ENCODE data around the gene HLX. TPM values are rescaled to one million over a fixed set of nuclear protein-coding genes. Genes with fewer than 3 reads are reported as not detected.

HLX gene
- total and polyA plus RNA-seq, 11 donors: 3.3 to 14.8 (median 6.7) TPM

DNA sequence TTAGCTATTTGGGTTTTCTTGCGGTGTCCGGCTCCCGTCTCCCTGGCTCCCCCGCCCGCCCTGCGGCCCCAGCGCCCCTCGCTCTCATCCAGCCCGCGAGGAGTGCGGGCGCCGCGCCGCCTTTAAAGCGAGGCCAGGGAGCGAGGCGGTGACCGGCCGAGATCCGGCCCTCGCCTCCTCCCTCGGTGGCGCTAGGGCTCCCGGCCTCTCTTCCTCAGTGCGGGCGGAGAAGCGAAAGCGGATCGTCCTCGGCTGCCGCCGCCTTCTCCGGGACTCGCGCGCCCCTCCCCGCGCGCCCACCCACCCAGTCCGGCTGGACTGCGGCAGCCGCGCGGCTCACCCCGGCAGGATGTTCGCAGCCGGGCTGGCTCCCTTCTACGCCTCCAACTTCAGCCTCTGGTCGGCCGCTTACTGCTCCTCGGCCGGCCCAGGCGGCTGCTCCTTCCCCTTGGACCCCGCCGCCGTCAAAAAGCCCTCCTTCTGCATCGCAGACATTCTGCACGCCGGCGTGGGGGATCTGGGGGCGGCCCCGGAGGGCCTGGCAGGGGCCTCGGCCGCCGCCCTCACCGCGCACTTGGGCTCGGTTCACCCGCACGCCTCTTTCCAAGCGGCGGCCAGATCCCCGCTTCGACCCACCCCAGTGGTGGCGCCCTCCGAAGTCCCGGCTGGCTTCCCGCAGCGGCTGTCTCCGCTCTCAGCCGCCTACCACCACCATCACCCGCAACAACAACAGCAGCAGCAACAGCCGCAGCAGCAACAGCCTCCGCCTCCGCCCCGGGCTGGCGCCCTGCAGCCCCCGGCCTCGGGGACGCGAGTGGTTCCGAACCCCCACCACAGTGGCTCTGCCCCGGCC, 492 bp downstream of the HLX start:
- ATAC-seq (peak; percentile 28 to 67 (median 52)), DNase-seq (peak; percentile 53 to 83 (median 64))
- Histone ChIP-seq H3K27ac (peak overlapping the region; percentile 90 to 99 (median 98)), H3K4me1 (peaks cover 0 to 67% (median 32%) of the 10 kb centered on the region in 12 donors), H3K27me3 (peaks cover 0 to 40% (median 0%) of the 10 kb centered on the region in 9 donors), H3K9me3 (no peaks in the 10 kb centered on the region), H3K36me3 (peaks cover 0 to 28% (median 18%) of the 10 kb centered on the region in 9 donors), H3K4me3 (peak overlapping the region; percentile 64 to 99 (median 92))
- no peak for TF ChIP-seq POLR2A (IDR thresholded peaks at IDR 0.05)
- TF ChIP-seq, protein P1, sequence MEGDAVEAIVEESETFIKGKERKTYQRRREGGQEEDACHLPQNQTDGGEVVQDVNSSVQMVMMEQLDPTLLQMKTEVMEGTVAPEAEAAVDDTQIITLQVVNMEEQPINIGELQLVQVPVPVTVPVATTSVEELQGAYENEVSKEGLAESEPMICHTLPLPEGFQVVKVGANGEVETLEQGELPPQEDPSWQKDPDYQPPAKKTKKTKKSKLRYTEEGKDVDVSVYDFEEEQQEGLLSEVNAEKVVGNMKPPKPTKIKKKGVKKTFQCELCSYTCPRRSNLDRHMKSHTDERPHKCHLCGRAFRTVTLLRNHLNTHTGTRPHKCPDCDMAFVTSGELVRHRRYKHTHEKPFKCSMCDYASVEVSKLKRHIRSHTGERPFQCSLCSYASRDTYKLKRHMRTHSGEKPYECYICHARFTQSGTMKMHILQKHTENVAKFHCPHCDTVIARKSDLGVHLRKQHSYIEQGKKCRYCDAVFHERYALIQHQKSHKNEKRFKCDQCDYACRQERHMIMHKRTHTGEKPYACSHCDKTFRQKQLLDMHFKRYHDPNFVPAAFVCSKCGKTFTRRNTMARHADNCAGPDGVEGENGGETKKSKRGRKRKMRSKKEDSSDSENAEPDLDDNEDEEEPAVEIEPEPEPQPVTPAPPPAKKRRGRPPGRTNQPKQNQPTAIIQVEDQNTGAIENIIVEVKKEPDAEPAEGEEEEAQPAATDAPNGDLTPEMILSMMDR (IDR thresholded peaks at IDR 0.05): peak in 1 of 12 donors; percentile 20
- WGBS, 4 donors: 0 to 1% (median 1%) methylated on average over 54 to 94 of the region's 94 CpGs
- intact Hi-C loops (cut with DNase I): loop anchor here in 9 of 10 donors (1.0 to 10.0 kb wide), 13 partner anchors 37 to 1575 kb away; no protein-coding TSS in a partner anchor

DNA sequence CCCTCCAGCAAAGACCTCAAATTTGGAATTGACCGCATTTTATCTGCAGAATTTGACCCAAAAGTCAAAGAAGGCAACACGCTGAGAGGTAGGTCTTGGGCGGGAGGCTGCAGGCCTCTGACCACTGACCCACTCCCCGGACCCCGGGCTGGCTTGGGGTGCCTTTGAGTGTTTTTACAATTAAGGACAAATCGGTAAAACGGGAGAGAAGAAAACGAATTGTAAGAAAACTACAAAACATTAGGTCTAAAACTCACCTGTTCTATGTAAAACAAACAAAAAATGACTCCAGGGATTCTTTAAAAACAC, 1.1 kb downstream of the HLX start:
- peak overlapping the region; percentile 90 to 99 (median 98) for H3K27ac ChIP-seq
- WGBS, 4 donors: 10 to 22% (median 15%) methylated on average over 8 of the region's 8 CpGs
- intact Hi-C loops (cut with DNase I): loop anchor here in 4 of 10 donors (2.0 to 10.0 kb wide), 7 partner anchors 152 to 1574 kb away; no protein-coding TSS in a partner anchor
- ATAC-seq (no peak), DNase-seq (no peak)
- peaks cover 0 to 67% (median 32%) of the 10 kb centered on the region in 12 donors for H3K4me1 ChIP-seq
- H3K36me3 ChIP-seq: peaks cover 0 to 34% (median 24%) of the 10 kb centered on the region in 9 donors
- TF ChIP-seq, protein P1 (IDR thresholded peaks at IDR 0.05): no peak
- TF ChIP-seq POLR2A (IDR thresholded peaks at IDR 0.05): no peak
- peaks cover 0 to 46% (median 0%) of the 10 kb centered on the region in 9 donors for H3K27me3 ChIP-seq
- H3K9me3 ChIP-seq: no peaks in the 10 kb centered on the region
- peak overlapping the region; percentile 64 to 99 (median 92) for H3K4me3 ChIP-seq

DNA sequence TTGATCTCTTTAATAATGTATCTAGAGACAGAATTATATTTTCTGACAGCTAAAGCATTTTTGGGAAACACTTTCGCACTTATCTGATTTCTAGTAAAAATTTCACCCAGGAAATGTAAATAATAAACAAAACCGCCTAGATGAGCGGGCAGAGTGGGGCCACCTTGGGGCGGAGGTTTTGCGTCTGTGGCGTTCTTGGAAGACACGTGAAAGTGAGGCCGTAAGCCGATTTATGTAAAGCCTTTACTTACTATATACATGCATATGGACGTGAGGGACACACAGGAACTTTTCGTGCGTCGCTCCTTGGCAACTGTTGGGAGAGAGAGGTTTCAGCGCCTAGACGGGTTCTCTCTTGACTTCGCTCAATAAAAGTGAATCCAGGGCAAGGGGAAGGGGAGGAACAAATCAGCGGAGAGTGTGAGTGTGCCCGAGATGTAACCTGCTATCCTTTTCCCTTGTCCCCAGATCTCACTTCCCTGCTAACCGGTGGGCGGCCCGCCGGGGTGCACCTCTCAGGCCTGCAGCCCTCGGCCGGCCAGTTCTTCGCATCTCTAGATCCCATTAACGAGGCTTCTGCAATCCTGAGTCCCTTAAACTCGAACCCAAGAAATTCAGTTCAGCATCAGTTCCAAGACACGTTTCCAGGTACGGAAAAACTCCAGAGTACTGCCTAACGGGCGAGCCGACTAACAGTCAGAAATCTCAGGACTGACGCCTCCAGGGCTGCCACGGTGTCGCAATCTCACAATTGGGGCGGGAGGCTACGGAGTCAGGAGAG, 1.7 kb downstream of the HLX start:
- H3K4me1 ChIP-seq: peaks cover 0 to 61% (median 31%) of the 10 kb centered on the region in 12 donors
- H3K9me3 ChIP-seq: no peaks in the 10 kb centered on the region
- peaks cover 0 to 39% (median 30%) of the 10 kb centered on the region in 9 donors for H3K36me3 ChIP-seq
- TF ChIP-seq POLR2A (IDR thresholded peaks at IDR 0.05): no peak
- TF ChIP-seq, protein P1 (IDR thresholded peaks at IDR 0.05): no peak
- H3K27me3 ChIP-seq: peaks cover 0 to 50% (median 0%) of the 10 kb centered on the region in 9 donors
- WGBS, 4 donors: 26 to 36% (median 33%) methylated on average over 37 of the region's 37 CpGs
- H3K27ac ChIP-seq: peak overlapping the region; percentile 90 to 99 (median 98)
- peak in 2 of 4 donors; percentile 17 for ATAC-seq
- peak; percentile 69 to 86 (median 78) for DNase-seq
- intact Hi-C loops (cut with DNase I): loop anchor here in 4 of 10 donors (2.0 to 10.0 kb wide), 7 partner anchors 151 to 1574 kb away; no protein-coding TSS in a partner anchor
- H3K4me3 ChIP-seq: peak overlapping the region; percentile 64 to 99 (median 92)
